Cardiac muscle cell (in vitro differentiated cells and primary cell): Measurements from ENCODE around the gene VCX2. TPM values are rescaled to one million over a fixed set of nuclear protein-coding genes. Genes with fewer than 3 reads are reported as not detected.
"Not testable (repeated sequence)": the region's sequence is repeated elsewhere in the genome, so short reads cannot be mapped to it uniquely, and the experiment has no call there.

Experiments used
- DNase-seq, 2 donors: peaks; one replicate each; pipeline versions ENCODE4 v3.0.0 to v3.0.0-alpha.2; 2010 to 2017; ENCODE audit warnings: low read depth in 1 of 2, low spot score in 1 of 2
- H3K27ac ChIP-seq: fragments of 200-600 bp; sonication (generic); 2 replicates; pipeline ENCODE4 v1.5.1; 2016
- H3K27me3 ChIP-seq: fragments of 200-600 bp; sonication (generic); 2 replicates; pipeline ENCODE4 v1.6.0; 2016; ENCODE audit warnings: control low read depth
- H3K36me3 ChIP-seq: fragments of 200-600 bp; sonication (generic); 2 replicates; pipeline ENCODE4 v1.5.1; 2016; ENCODE audit warnings: control low read depth
- H3K4me1 ChIP-seq: fragments of 200-600 bp; sonication (generic); 2 replicates; pipeline ENCODE4 v1.8.1; 2017; ENCODE audit warnings: low read depth, mild to moderate bottlenecking, mixed run types
- H3K4me3 ChIP-seq: fragments of 200-600 bp; sonication (generic); 2 replicates; pipeline ENCODE4 v1.5.1; 2016; ENCODE audit warnings: mild to moderate bottlenecking
- H3K9me3 ChIP-seq: fragments of 200-600 bp; sonication (generic); 2 replicates; pipeline ENCODE4 v1.5.1; 2017; ENCODE audit warnings: low read depth, mild to moderate bottlenecking, control low read depth
- polyA plus RNA-seq: library from polyadenylated mRNA; unstranded; fragments of >200 nt; fragmentation: Nextera tagmentation; extraction: Ambion mirVana; gene quantifications from 2 replicates; pipeline ENCODE4 v1.2.1, GENCODE V29; 2016
- total RNA-seq: library from RNA; depleted of rRNA; stranded (reverse); fragments of >200 nt; gene quantifications from 2 replicates; pipeline ENCODE4 v1.2.3, GENCODE V29; 2016
- TF ChIP-seq, protein P1 (sequence below): IDR thresholded peaks from 2 replicates; pipeline ENCODE4 v1.5.1; 2012; ENCODE audit warnings: low read depth, mild to moderate bottlenecking, low read length

VCX2 gene
- total and polyA plus RNA-seq, 2 experiments from 2014 or later: not detected

DNA sequence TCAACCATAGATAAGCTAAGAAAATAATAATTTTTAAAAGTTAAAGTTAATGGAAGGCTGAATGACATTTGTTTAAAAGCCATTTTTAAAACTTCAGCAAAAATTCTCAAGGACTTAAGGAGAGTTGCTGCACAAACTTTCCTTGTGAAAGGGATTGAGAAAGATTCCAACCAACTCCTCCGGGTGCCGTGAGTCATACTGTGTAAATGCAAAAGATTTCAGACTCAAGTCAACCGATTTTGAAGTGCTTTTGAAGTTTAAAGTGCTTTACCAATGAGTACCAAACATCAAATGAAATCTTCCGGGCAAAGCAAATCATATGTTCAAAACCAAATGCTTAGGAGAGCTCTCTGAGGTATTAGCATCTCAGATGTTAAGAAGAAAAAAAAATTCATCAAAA lies 31.4 kb downstream of the VCX2 start:
- TF ChIP-seq, protein P1, sequence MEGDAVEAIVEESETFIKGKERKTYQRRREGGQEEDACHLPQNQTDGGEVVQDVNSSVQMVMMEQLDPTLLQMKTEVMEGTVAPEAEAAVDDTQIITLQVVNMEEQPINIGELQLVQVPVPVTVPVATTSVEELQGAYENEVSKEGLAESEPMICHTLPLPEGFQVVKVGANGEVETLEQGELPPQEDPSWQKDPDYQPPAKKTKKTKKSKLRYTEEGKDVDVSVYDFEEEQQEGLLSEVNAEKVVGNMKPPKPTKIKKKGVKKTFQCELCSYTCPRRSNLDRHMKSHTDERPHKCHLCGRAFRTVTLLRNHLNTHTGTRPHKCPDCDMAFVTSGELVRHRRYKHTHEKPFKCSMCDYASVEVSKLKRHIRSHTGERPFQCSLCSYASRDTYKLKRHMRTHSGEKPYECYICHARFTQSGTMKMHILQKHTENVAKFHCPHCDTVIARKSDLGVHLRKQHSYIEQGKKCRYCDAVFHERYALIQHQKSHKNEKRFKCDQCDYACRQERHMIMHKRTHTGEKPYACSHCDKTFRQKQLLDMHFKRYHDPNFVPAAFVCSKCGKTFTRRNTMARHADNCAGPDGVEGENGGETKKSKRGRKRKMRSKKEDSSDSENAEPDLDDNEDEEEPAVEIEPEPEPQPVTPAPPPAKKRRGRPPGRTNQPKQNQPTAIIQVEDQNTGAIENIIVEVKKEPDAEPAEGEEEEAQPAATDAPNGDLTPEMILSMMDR: no peak
- no peaks in the 10 kb centered on the region for H3K4me1 ChIP-seq
- no peak overlapping the region for H3K4me3 ChIP-seq
- no peaks in the 10 kb centered on the region for H3K9me3 ChIP-seq
- DNase-seq: peak in 1 of 2 donors; percentile 45
- H3K27me3 ChIP-seq: no peaks in the 10 kb centered on the region
- H3K36me3 ChIP-seq: no peaks in the 10 kb centered on the region
- no peak overlapping the region for H3K27ac ChIP-seq

DNA sequence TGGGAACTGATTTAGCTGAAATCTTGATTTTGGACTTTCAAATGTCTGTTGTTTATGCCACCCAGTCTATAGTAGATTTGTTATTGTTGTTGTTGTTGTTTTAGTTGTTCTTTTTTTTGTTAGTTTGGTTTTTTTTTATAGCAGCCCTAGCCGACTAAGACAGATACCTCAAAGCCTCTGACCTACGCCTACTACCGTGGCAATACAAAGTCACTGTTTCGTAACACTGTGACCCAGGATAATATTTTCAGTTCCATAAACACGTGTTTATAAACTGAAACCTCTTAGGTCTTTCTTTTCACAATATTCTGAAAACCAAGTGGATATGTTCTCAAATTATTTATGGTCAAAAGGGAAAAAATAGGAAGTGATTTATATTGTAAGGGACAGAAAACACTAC lies 32.8 kb downstream of the VCX2 start:
- no peaks in the 10 kb centered on the region for H3K9me3 ChIP-seq
- H3K27me3 ChIP-seq: no peaks in the 10 kb centered on the region
- TF ChIP-seq, protein P1: no peak
- H3K4me3 ChIP-seq: no peak overlapping the region
- H3K36me3 ChIP-seq: no peaks in the 10 kb centered on the region
- H3K4me1 ChIP-seq: no peaks in the 10 kb centered on the region
- no peak overlapping the region for H3K27ac ChIP-seq
- DNase-seq: no peak

DNA sequence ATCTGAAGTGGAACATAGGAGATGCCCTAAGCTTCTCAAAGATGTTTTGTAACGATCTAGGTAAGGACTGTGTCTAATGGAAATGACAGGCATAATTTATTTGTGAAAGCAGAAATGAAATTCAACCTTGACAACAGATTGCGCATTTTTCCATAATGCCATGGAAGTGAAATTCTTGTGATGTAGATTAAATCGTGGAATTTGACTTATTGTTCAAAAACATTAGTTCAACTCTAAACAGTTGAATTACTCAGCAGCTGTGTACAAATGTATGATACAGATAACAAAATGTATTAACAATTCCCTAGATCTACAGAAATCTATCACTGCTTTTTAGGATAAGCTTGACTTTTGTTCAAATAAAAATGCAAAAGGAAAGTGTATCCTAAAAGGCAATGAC lies 44.4 kb downstream of the VCX2 start:
- H3K4me3 ChIP-seq: no peak overlapping the region
- no peaks in the 10 kb centered on the region for H3K9me3 ChIP-seq
- TF ChIP-seq, protein P1: no peak
- no peaks in the 10 kb centered on the region for H3K27me3 ChIP-seq
- no peaks in the 10 kb centered on the region for H3K36me3 ChIP-seq
- no peak for DNase-seq
- peaks cover 28% of the 10 kb centered on the region for H3K4me1 ChIP-seq
- H3K27ac ChIP-seq: no peak overlapping the region

DNA sequence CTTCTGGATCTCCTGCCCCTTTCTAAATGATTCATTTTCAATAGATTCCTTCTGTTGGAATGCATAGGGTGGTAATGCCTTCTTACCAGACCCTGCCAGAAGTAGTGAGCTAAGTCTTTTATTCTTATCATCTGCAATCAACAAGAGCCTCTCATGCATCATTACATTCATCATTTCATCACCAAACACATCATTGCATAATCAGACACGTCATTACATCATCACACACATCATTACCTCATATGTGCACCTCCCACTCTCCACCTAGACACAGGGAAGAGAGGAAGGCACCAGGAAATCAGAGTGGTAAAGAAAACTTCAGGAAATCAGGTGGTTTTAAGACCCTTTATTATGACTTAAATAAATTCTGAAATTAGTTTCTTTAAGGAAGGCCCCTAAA lies 45.0 kb downstream of the VCX2 start:
- TF ChIP-seq, protein P1: no peak
- no peaks in the 10 kb centered on the region for H3K9me3 ChIP-seq
- no peak for DNase-seq
- no peak overlapping the region for H3K4me3 ChIP-seq
- peaks cover 28% of the 10 kb centered on the region for H3K4me1 ChIP-seq
- H3K27me3 ChIP-seq: no peaks in the 10 kb centered on the region
- no peaks in the 10 kb centered on the region for H3K36me3 ChIP-seq
- no peak overlapping the region for H3K27ac ChIP-seq

DNA sequence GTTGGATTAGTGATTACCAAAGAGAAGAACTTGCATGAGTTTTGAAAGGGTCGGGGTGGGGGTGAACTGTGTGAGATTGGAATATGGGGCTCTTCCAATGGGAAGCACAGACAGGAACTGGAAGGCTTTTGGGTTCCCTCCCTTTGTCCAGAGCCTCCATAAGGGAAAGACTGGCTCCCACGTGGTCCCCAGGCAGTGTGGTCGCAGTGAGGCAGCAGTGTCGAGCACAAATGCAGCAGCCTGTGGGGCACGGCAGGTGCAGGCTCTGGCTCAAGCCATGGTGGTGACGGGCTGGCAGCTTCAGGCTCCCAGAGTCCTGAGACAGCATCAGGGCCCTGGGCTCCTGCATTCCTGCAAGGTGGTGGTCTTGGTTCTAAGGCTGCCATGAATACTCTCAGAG lies 45.5 kb downstream of the VCX2 start:
- Histone ChIP-seq H3K9me3 (no peaks in the 10 kb centered on the region), H3K4me1 (peaks cover 28% of the 10 kb centered on the region), H3K27me3 (no peaks in the 10 kb centered on the region), H3K27ac (no peak overlapping the region), H3K36me3 (no peaks in the 10 kb centered on the region), H3K4me3 (no peak overlapping the region)
- DNase-seq: no peak
- TF ChIP-seq, protein P1: no peak

DNA sequence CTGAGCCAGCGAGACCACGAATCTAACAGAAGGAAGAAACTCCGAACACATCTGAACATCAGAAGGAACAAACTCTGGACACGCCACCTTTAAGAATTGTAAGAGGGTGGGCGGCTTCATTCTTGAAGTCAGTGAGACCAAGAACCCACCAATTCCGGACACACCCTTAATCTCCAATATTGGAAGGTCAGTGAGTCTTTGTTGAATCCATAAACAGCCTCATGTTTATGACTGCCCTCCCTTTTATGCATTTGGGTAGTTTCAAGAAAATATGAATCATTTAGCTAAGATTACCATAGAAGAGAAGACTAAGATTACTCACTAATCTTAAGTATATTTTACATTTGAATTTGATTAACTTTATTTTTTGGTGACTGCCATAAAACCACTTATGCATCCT lies 48.5 kb downstream of the VCX2 start:
- Histone ChIP-seq H3K27ac (no peak overlapping the region), H3K9me3 (no peaks in the 10 kb centered on the region), H3K36me3 (no peaks in the 10 kb centered on the region), H3K27me3 (no peaks in the 10 kb centered on the region), H3K4me3 (no peak overlapping the region), H3K4me1 (peaks cover 11% of the 10 kb centered on the region)
- DNase-seq: no peak
- TF ChIP-seq, protein P1: no peak

DNA sequence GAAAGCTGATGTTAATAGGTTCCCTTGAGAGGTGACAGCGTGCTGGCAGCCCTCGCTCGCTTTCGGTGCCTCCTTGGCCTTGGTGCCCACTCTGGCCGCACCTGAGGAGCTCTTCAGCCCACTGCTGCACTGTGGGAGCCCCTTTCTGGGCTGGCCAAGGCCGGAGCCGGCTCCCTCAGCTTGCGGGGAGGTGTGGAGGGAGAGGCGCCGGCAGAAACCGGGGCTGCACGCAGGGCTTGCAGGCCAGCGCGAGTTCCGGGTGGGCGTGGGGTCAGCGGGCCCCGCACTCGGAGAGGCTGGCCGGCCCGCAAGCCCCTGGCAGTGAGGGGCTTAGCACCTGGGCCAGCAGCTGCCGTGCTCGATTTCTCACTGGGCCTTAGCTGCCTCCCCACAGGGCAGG lies 49.7 kb downstream of the VCX2 start:
- not testable (repeated sequence) for H3K27me3 ChIP-seq, H3K36me3 ChIP-seq, H3K27ac ChIP-seq, H3K4me3 ChIP-seq, H3K9me3 ChIP-seq, DNase-seq
- H3K4me1 ChIP-seq: peaks cover 11% of the 10 kb centered on the region
